ENCODE results near the gene TMEM212.

DNA sequence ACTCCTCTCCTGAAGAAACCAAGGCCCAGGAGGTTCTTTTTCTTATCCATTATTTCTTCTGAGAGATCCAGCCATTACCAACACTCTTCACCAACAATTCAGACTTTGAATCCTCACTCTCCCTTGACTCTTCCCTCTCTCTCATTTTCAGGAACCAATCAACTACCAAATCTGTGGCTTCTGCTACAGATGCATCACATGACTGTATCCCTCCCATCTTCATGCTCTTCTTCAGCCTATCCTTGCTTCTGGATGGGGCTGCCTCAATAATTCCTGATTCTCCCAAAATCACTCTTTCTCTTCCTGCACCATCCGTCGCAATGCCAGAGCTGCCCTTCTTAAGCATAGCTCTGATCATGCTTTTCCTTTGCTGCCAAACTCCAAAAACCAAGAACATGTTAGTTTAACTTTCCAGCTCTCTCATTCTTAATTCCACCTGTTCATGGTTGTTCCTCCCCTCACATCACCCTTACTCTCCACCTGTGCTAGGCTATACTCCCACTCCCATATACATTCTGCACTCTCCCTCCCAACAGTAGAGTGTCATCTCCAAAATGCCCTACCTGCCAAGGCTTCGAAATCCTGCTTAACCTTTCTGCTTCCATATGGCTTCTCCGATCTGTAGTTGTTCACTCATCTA, 46.4 kb upstream of the TMEM212 start:
- TF ChIP-seq POLR2A (IDR thresholded peaks at IDR 0.05), result no peak
- TF ChIP-seq, protein P1, sequence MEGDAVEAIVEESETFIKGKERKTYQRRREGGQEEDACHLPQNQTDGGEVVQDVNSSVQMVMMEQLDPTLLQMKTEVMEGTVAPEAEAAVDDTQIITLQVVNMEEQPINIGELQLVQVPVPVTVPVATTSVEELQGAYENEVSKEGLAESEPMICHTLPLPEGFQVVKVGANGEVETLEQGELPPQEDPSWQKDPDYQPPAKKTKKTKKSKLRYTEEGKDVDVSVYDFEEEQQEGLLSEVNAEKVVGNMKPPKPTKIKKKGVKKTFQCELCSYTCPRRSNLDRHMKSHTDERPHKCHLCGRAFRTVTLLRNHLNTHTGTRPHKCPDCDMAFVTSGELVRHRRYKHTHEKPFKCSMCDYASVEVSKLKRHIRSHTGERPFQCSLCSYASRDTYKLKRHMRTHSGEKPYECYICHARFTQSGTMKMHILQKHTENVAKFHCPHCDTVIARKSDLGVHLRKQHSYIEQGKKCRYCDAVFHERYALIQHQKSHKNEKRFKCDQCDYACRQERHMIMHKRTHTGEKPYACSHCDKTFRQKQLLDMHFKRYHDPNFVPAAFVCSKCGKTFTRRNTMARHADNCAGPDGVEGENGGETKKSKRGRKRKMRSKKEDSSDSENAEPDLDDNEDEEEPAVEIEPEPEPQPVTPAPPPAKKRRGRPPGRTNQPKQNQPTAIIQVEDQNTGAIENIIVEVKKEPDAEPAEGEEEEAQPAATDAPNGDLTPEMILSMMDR (IDR thresholded peaks at IDR 0.05), result no peak

Data from heart left ventricle (tissue), 13 donors.